SK-N-MC (cell line): ENCODE results near the gene PTPRJ.

Experiments used
- DNase-seq: peaks from one replicate; pipeline ENCODE4 v3.0.0-alpha.2; 2011; ENCODE audit warnings: low read depth, low spot score
- H3K27ac ChIP-seq: fragments of 200-600 bp; sonication (generic); 2 replicates; pipeline ENCODE4 v1.5.1; 2016; ENCODE audit warnings: mixed run types
- H3K36me3 ChIP-seq: fragments of 200-600 bp; sonication (generic); 2 replicates; pipeline ENCODE4 v1.6.1; 2017; ENCODE audit warnings: antibody characterized with exemption, low read length, mixed read lengths; ENCODE audit not compliant: insufficient read depth
- H3K4me3 ChIP-seq: fragments of 200-600 bp; sonication (generic); 2 replicates; pipeline ENCODE4 v1.5.1; 2016
- H3K9ac ChIP-seq: fragments of 200-600 bp; sonication (generic); 2 replicates; pipeline ENCODE4 v1.8.0; 2017; ENCODE audit warnings: mixed run types, mixed read lengths; ENCODE audit not compliant: insufficient read length
- H3K9me3 ChIP-seq: fragments of 200-600 bp; sonication (generic); 2 replicates; pipeline ENCODE4 v1.6.1; 2017; ENCODE audit warnings: low read depth, mild to moderate bottlenecking, antibody characterized with exemption, low read length, moderate library complexity, mixed read lengths
- EZH2 ChIP-seq: fragments of 200-600 bp; sonication (generic); IDR thresholded peaks from one replicate; pipeline ENCODE4 v1.6.1; 2017; ENCODE audit warnings: antibody characterized with exemption
- FOXP2 ChIP-seq: optimal IDR thresholded peaks from 2 replicates; pipeline ENCODE3; 2011; ENCODE audit warnings: mild to moderate bottlenecking, moderate library complexity; ENCODE audit not compliant: insufficient read depth; ENCODE audit errors: extremely low read length, control extremely low read depth
- POLR2AphosphoS5 ChIP-seq: IDR thresholded peaks from 2 replicates; pipeline ENCODE4 v1.6.1; 2012; ENCODE audit warnings: mild to moderate bottlenecking, low read depth, low read length, borderline replicate concordance

The PTPRJ gene

DNA sequence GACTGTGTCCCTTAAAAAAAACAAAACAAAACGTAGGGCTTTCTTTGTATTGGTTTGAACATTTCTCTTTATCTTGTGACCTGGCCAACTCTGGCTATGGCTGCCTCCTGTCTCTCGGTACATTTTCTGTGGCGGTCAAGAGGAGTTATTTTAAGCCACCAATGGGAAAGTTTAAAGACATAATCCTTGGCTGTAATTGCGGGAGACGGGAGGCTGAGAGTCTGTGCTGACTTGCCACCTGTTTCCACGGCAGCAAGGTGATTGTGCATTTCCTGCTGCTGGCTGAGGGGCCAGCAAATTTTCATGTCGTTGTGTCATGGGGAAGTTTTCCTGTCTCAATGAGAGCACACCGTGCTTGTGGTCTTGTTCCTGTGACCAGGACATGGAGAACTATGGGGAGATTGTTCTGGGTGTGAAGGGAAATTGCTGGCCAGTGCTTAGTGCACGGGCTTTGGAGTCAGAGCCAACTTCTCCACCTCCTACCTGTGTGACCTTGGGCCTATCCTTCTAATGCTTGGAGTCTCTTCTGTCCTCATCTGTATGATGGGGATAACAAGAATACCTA lies 11.0 kb downstream of the PTPRJ start:
- no peak for DNase-seq
- no peaks in the 10 kb centered on the region for H3K9me3 ChIP-seq
- H3K9ac ChIP-seq, result no peak overlapping the region
- no peaks in the 10 kb centered on the region for H3K36me3 ChIP-seq
- no peak overlapping the region for H3K4me3 ChIP-seq
- TF ChIP-seq EZH2, result no peak
- no peak for TF ChIP-seq FOXP2
- no peak overlapping the region for H3K27ac ChIP-seq

GRCh38 chr11:47991894-47992293 lies 11.5 kb downstream of the PTPRJ start:
- Histone ChIP-seq H3K4me3 (no peak overlapping the region), H3K9me3 (no peaks in the 10 kb centered on the region), H3K27ac (no peak overlapping the region), H3K36me3 (no peaks in the 10 kb centered on the region), H3K9ac (no peak overlapping the region)
- TF ChIP-seq FOXP2, result no peak
- no peak for TF ChIP-seq POLR2AphosphoS5
- no peak for DNase-seq

- Histone ChIP-seq H3K9ac (no peak overlapping the region), H3K36me3 (no peaks in the 10 kb centered on the region), H3K27ac (no peak overlapping the region), H3K9me3 (no peaks in the 10 kb centered on the region), H3K4me3 (no peak overlapping the region)
- no peak for DNase-seq
- TF ChIP-seq EZH2 (no peak), POLR2AphosphoS5 (no peak), FOXP2 (no peak)
Observed at GRCh38 chr11:47992959-47993820, 12.8 kb downstream of the PTPRJ start.

DNA sequence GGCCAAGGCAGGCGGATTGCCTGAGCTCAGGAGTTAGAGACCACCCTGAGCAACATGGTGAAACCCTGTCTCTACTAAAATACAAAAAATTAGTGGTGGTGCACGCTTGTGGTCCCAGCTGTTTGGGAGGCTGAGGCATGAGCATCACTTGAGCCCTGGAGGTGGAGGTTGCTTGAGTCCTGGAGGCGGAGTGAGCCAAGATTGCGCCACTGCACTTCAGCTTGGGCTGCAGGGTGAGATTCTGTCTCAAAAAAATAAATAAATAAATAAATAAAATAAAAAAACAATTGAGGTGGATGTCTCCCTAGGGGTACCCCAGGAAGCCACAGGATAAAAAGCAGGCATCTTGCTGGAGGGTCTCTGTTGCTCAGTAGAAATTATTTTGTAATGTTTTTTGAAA lies 14.1 kb downstream of the PTPRJ start:
- no peak for DNase-seq
- Histone ChIP-seq H3K9me3 (no peaks in the 10 kb centered on the region), H3K27ac (no peak overlapping the region), H3K4me3 (no peak overlapping the region), H3K9ac (no peak overlapping the region), H3K36me3 (no peaks in the 10 kb centered on the region)
- TF ChIP-seq EZH2 (no peak), POLR2AphosphoS5 (no peak), FOXP2 (no peak)

GRCh38 chr11:47995360-47995769 lies 15.0 kb downstream of the PTPRJ start:
- DNase-seq, result no peak
- Histone ChIP-seq H3K36me3 (no peaks in the 10 kb centered on the region), H3K27ac (no peak overlapping the region), H3K9me3 (no peaks in the 10 kb centered on the region), H3K9ac (no peak overlapping the region), H3K4me3 (no peak overlapping the region)
- TF ChIP-seq EZH2 (no peak), FOXP2 (no peak), POLR2AphosphoS5 (no peak)

DNA sequence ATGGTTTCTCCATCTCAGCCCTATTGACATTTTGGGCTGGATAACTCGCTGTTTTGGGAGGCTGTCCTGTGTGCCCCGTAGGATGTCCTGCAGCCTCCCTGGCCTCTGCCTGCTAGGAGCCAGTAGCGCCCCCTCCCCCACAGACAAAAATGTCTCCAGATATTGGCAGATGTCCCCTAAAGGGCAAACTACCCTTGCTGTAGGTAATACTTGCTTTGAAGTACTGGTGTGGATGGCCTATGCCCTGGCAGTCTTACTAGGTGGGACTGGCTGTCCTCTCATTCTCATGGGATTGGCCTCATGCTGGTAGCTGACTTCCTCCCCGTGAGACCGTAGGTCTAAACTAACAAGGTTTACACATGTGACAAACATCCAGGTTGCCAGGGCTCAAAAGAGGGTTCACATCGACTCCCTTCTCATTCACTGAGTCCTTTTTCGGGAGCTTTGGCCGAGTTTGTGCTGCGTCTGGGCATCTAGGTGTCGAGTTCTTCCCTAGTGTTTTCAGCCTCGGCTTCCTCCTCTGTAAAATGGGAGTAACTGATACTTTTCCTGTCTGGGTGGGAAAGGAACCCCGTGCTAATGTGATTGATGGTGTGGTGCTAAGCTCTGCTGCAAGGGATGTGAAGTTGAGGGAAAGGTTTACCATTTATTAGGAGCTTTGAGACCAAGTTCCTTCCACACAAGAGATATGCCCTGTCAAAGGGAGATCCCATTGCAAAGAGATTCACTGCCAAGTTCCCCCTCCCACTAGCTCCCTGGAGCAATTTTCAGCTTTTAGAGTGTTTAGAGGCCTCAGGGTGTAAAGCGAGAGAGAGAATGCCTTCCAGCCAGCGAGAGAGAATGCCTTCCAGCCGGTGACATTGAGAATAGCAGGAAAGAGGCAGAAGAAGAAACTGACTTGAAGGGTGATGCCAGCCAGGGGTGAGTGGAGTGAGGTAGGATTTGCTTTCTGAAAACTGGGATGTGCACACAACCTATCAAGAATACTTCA lies 17.0 kb downstream of the PTPRJ start:
- no peak overlapping the region for H3K9ac ChIP-seq
- H3K27ac ChIP-seq, result no peak overlapping the region
- H3K36me3 ChIP-seq, result no peaks in the 10 kb centered on the region
- no peaks in the 10 kb centered on the region for H3K9me3 ChIP-seq
- no peak for TF ChIP-seq EZH2
- no peak for TF ChIP-seq FOXP2
- DNase-seq, result no peak
- H3K4me3 ChIP-seq, result no peak overlapping the region

DNA sequence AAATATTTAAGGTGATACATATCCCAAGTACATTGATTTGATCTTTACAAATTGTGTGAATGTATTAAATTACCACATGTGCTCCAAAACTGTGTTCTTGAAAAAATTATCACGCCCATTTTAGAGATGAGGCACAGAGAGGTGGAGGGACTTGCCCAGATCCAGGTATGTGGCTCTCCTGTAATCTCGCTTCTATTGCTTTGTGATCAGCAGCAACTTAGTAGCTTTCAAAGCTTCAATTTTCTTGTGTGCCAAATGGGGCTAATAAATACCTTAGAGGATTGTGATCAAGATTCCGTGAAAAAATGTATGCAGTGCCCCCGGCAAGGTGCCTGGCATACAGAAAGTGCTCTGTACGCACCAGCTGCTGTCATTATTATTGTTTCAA lies 18.0 kb downstream of the PTPRJ start:
- TF ChIP-seq POLR2AphosphoS5, result no peak
- TF ChIP-seq FOXP2, result no peak
- no peak for TF ChIP-seq EZH2
- H3K27ac ChIP-seq, result no peak overlapping the region
- DNase-seq, result no peak
- no peak overlapping the region for H3K4me3 ChIP-seq
- H3K9me3 ChIP-seq, result no peaks in the 10 kb centered on the region
- no peaks in the 10 kb centered on the region for H3K36me3 ChIP-seq
- H3K9ac ChIP-seq, result no peak overlapping the region

DNA sequence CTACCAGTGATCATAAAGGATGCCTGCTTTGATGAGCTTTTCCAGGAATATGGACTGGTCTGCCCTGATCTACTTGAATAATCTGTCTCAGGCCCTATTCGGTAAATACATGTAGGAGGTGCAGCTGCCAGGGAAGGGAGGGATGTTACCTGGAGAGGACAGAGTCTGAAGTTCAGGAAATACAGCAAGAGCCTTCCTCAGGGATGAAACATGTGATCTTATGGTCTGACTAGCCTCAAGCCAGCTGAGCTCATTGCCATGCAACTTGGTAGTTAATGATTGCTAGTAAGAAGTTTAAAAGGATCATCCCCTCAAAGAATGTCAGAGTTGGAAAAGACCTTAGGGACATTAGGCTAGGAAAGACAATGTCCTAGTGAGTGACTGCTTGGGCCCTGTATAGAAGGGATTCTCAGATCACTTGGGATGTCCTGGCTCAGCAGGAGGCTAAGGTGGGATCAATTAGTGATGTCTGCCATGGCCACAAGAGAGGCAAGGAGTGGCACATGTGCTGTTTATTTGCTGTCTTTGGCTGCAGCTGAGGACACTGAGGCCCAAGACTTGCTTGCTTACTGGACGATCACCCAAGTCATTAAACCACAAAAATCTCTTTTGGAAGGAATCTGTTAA lies 18.5 kb downstream of the PTPRJ start:
- H3K9ac ChIP-seq, result no peak overlapping the region
- H3K9me3 ChIP-seq, result no peaks in the 10 kb centered on the region
- no peak overlapping the region for H3K27ac ChIP-seq
- no peaks in the 10 kb centered on the region for H3K36me3 ChIP-seq
- H3K4me3 ChIP-seq, result no peak overlapping the region
- no peak for DNase-seq
- no peak for TF ChIP-seq POLR2AphosphoS5
- TF ChIP-seq FOXP2, result no peak
- no peak for TF ChIP-seq EZH2
